GM20431 (cell line): ENCODE data around the gene BICD1.

Experiments
- in situ Hi-C: fragments of 300-500 bp; cut with MseI, MboI; formaldehyde crosslinking; loops from one replicate; pipeline ENCODE4 v1.15.0; 2020; ENCODE audit warnings: low sequenced_read_pairs; ENCODE audit not compliant: unreplicated experiment

BICD1 gene

GRCh38 chr12:32303174-32303549 lies 196.5 kb downstream of the BICD1 start:
- in situ Hi-C loops = loop anchor here (10.0 to 25.0 kb wide), 2 partner anchors 238 to 641 kb away; partner anchors contain the start of gene ETFBKMT

DNA sequence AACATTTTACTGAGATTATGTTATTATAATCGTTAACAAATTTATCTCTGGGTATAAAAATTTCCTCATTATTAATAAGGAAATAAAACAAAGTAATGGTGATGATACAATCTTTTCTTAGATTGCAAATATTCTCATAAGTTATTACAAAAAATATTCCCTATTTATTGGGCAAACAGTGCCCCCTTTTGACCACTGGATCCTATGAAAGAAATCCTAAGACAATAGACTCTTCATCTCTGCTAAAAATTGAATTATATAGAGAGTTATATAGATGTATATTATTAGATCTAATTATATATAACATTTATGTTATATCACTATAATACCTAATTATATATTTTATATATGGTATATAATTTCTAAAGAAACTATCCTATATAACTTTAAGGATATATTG lies 198.5 kb downstream of the BICD1 start:
- in situ Hi-C loops = loop anchor here (10.0 to 25.0 kb wide), 2 partner anchors 240 to 643 kb away; partner anchors contain the start of gene ETFBKMT

GRCh38 chr12:32307326-32307725 lies 200.7 kb downstream of the BICD1 start:
- in situ Hi-C loops = loop anchor here (10.0 to 25.0 kb wide), 2 partner anchors 243 to 645 kb away; partner anchors contain the start of gene ETFBKMT

DNA sequence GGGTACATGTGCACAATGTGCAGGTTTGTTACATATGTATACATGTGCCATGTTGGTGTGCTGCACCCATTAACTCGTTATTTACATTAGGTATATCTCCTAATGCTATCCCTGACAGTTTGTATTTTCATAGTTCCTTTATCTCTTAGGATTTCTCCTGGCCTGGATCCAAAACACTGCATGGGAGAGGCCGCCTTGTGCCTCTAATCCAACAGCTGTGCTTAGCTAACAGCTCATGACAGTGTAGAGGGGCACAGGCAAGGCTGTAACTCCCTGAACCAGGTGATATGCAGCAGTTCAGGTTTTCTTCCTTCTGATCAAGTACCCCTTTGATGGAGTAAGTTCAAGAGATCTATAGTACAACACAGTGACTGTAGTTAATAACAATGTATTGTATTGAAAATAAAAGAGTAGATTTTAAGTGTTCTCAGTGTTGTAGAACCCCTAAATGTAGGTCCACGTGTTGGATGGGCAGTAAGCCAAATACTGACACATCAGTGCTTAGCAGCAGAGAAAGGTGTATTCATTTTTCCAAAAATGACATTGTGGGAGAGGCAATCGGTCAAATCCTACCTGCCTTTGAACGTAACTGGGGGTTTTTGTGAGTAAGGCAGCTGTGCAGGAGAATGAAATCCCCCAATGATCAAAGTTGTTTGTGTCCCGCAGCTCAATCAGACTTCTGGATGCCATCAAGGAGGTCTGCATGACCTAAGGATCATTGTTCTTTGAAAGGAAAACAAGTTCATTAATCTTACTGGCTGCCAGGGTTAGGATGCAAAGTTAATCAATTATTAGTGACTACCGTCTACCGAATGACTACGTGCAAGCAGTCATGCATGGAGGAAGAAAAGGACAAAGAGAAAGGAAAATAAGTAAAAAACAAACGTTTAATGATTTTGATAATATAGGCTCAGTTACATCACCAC lies 203.4 kb downstream of the BICD1 start:
- in situ Hi-C loops = loop anchor here (10.0 to 25.0 kb wide), 2 partner anchors 245 to 648 kb away; partner anchors contain the start of gene ETFBKMT

- in situ Hi-C loops = loop anchor here (25.0 kb wide), 1 partner anchor 650 kb away; the partner anchor contains the start of gene ETFBKMT
Observed at GRCh38 chr12:32312049-32312670, 205.5 kb downstream of the BICD1 start.

GRCh38 chr12:32322354-32322753 lies 215.7 kb downstream of the BICD1 start:
- in situ Hi-C loops = loop anchor here (25.0 kb wide), 1 partner anchor 660 kb away; the partner anchor contains the start of gene ETFBKMT

- in situ Hi-C loops = no loop called here
Observed at GRCh38 chr12:32331133-32331532, 224.5 kb downstream of the BICD1 start.

DNA sequence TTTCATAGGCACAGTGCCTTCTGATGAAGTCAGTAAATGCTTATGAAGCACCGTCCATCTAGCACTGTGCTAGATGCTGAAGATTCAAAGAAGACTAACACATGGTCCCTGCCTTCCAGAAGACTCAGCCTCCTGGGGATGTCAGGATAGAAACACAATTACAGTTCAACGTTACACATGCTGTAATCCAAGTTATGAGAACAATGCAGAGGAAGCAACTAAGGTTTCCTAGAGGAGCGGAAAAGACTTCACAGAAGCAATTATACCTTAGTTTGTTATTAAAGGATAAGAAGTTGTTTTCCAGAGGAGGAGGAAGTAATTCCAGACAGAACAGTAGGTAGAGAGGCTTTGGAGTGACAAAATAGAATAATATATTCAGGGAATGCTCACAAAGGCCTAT lies 225.8 kb downstream of the BICD1 start:
- in situ Hi-C loops = no loop called here

- in situ Hi-C loops = no loop called here
Observed at GRCh38 chr12:32334371-32334777, 227.7 kb downstream of the BICD1 start.

DNA sequence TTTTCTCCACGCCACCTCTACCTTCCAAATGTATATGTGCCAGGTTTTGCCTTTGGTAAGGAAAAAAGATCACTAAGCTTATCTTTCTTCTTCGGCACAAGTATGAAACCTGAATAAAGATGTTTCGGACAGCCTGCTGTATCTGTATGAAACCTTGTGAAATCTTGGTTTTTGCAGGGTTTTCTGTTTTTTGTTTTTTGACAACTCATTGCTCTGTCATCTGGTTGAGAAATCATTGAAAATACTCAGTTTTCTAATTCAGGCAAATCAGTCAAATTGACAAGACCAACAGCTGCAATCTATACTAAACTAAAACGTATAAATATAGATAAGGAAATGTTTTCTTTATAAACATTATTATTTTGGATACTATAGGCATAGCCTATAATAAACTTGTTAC lies 229.6 kb downstream of the BICD1 start:
- in situ Hi-C loops = no loop called here

DNA sequence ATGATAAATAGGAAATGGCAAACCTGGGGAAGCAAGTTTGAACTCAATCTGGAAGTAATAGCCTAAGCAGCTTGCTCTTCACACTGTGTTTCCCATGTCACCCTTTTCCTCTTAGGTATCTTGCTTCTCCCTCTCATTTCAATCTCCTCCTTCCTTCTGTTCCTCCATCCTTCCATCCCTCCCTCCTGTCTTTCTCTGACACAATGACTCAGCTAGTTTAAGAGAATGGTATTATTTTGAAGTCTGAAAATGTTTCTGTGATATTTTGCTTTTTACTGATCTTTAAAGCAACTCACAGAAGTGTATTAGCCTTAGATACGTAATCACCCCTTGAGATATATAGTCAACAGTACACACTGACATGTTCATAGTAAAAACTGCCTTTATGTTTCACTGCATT lies 236.8 kb downstream of the BICD1 start:
- in situ Hi-C loops = no loop called here

DNA sequence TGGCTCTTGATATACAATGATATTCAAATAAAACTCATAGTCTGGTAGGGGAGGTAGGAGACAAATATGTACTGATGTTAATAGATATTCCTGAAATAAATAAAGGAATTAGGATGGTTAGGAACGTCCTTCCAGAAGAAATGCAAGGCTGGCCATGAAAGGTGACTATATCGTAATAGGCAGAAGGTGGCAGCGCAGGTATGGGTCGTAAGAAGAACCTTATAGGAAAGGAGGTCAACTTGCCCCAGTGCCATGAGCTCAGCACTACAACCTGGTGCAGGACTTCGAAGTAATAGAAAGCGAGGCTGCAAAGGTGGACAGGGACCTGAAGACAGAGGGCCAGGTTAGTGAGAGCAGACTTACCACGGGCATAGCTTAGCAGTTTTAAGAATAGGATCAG lies 237.4 kb downstream of the BICD1 start:
- in situ Hi-C loops = no loop called here

GRCh38 chr12:32353540-32353939 lies 246.9 kb downstream of the BICD1 start:
- in situ Hi-C loops = no loop called here

GRCh38 chr12:32357601-32358249 lies 251.1 kb downstream of the BICD1 start:
- in situ Hi-C loops = no loop called here

DNA sequence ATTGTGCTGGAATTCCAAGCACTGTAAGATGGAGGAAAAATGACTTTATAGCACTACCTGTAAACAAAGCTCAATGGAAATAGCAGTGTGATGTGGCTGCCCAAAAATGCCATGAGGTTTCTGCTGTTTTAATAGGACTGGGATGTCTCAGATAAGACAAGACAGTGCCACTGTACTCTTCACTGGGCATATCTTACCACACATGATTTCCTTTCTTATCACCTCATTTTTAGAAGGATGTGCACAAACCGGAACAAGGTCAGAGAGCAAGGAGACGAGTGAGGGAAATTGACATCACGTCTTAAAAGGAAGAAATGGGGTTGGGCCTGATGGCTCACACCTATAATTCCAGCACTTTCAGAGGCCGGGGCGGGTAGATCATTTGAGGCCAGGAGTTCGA lies 254.3 kb downstream of the BICD1 start:
- in situ Hi-C loops = no loop called here

DNA sequence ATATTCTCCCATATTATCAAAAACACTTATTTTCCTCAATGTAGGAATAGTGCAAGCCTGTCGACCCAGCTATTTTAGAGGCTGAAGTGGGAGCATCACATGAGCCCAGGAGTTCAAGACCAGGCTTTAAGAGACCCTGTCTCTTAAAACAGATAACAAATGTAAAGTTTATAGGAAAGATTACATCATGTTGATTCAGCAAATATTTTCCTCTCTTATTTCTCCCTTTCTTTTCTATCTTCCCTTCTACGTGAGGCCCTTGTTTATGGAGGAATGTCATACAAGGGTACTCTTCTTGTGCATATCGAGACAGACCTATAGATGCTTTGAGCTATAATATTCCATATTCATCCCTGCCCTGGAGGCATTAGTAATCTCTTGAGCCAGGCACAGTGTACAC lies 256.2 kb downstream of the BICD1 start:
- in situ Hi-C loops = no loop called here

GRCh38 chr12:32365473-32366064 lies 258.9 kb downstream of the BICD1 start:
- in situ Hi-C loops = no loop called here

- in situ Hi-C loops = no loop called here
Observed at GRCh38 chr12:32366714-32367113, 260.1 kb downstream of the BICD1 start.

DNA sequence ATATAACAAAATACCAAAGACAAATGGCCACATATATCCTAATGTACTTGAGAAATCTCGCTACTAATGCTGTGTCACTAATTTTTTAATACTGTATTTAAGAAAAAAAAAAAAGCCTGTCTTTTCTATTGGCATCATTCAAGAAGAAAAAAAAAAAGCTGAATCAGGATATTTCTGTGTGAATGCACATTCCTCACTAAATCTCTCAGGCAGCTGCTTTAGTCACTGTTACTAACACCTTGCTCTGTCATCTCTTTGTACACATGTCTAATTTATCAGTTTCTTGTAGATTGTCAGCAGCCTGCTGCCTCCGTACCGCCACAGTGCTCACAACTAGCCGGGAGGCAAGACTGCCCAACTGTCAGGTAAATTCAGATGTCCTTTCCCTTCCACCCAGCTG lies 260.7 kb downstream of the BICD1 start:
- in situ Hi-C loops = no loop called here

- in situ Hi-C loops = no loop called here
Observed at GRCh38 chr12:32369202-32369601, 262.6 kb downstream of the BICD1 start.
